ENCODE data around the gene PCBP3.
A peak's percentile ranks its signal among the peaks of the same experiment; 100 is the strongest.
"Not testable (repeated sequence)": the region's sequence is repeated elsewhere in the genome, so short reads cannot be mapped to it uniquely, and the experiment has no call there.

PCBP3 gene

DNA sequence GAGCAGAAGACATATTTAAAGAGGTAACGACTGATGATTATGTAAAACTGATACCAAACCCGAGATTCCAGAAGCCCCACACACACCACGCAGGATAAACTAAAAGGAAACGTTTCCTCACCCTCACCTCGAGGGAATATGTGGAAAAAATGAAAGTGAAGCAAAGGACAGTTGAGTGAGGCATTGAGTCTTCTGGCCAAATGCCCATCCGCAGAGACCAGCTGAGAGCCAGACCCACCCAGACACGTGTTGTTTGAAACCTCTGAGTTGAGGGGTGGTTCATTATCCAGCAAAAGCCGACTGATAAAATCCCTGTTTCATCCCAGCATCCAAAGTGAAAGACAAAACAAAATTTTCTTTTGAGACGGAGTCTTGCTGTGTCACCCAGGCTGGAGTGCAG lies 29.6 kb upstream of the PCBP3 start:
- no peak for DNase-seq

DNA sequence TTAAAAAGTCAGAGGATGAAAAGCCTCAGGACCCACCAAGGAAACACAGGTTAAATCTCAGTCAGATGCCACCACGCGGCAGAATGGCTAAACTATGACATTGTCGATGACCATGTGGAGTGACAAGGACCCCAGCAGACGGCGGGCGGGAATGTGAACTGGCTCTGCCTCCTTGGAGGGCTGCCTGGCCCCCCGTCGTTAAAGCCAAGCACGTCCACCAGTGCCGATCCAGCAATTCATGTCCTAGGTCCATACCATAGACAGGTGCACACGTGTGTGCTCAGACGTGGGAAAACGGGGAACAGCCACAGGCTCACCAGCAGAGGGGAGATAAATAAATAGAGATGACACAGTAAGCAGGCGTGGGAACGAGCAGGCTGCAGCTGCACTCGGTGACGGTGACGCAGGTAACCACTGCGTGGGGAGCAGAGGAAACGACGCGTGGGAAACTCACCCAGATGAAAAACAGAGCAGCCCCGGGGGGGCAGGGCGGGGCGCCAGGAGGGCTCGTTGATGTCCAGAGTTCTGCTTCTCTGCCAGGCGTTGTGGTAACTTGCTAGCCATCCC lies 28.3 kb upstream of the PCBP3 start:
- peak; percentile 84 for DNase-seq

DNA sequence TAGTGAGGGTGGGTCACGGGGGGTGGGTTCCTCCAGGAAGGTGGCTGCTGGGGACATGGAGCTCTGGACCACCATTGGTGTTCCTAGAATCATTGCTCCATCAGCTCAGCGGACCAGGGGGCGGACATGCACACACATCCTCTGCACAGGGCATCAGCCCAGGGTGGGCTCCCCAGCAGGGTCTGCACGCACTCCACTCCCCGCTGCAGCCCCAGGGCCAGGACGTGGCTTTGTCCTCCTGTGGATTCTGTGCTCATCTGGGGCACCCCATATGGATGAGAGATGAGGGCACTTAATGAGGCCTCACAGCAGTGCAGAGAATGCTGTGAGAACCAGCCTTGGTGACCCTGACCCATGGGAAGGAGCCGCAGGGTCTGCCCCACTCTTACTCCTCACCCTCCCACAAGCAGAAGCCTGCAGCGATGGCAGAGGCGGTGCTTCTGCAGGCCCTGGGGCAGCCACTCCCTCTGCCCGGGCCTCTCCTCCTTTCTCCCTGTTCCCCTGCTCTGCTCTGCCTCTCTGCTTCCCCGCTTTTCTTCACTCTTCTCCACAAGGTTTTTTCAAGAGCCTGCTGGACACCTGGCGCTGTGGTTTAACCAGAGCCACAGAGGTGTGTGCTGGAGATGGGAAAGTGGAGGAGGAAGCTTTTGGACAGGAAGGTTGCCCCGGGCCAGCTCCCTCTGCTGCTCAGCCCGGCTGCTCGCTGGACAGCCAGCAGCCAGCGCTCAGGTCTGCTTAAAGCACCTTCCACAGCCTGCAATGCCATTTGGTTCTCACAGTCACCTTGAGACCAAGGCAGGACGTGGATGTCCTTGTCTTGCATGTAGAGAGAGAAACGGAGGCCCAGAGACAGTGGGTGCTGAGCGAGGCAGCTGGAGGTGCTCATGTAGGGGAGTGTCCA lies 26.3 kb upstream of the PCBP3 start:
- DNase-seq, result no peak

DNA sequence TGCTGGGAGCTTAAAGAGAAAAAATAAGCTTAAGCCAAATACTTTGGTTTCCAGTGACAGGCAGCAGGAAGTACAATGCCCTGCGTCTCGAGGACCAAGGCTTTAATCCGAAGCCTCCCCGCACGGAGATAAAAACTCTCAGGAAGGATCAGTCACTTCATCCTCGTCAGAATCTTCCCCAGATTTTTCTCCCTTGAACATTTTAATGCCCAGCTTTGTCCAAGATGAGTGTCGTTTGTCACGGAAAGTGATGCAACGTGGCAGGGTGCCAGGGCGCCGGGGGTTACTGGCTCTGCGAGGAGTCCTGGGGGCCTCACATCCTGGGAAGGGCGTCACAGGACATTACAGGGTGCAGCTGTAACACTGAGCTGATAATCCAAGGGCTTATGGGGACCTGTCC lies 25.2 kb upstream of the PCBP3 start:
- no peak for DNase-seq

DNA sequence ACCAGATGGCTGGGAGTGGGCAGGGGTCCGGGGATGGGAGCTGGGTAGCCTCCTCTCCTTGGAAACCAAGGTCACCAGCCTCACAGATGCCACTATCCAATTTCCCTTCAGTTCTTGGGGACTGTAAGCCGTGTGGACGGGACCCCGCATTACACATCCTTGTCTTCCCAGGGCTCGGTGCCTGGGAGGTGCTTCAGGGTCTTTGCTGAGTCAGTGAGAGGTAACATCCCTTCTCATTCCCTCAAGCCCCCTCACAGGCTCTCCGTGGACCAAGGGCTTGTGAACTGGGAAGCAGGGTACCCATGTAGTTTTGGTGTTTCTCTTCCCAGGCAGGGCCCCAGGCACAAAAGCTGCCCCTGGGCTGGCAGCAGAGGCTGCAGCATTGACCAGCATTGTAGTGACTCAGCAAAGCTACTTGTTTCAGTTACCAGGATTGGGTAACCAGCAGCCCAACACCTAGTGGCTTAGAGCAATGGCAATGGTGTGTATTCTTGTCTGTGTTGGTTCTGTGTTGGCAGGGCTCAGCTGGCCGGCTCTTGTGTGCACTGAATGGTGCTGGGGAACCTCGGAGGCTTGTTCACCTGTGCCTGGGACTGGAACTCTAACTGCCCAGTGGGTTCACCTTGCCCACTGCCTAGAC lies 24.6 kb upstream of the PCBP3 start:
- no peak for DNase-seq

DNA sequence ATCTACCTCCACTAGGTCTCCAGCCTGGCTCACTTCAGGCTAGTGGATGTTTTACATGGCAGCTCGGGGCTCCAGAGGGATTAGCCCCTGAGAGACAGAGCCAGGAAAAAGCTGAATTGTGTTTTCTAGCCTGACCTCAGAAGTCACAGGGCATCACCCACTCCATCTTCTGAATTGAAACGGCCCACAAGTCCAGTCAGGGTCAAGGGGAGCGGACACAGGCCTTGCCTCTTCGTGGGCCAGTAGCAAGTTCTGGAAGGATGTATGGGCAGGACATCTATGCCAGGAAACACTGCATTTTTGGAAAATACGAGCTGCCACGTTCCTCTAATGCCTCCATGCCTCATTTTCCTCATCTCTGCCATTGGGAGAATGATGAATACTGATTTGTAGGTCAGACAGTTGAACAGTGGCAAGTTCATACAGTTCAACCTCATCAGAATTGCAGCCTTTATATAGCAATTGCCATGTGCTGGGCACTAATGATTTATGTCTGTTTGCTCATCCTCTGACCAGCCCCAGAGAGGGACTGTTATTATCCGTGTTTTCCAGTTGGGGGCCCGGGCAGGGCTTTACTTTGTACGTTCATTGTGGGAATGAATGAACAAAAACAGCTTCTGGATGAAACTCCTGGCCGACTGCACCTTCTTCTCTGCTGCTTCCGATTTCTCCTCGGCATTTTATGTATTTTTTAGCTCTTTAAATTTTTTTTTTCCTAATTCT lies 23.2 kb upstream of the PCBP3 start:
- no peak for DNase-seq

DNA sequence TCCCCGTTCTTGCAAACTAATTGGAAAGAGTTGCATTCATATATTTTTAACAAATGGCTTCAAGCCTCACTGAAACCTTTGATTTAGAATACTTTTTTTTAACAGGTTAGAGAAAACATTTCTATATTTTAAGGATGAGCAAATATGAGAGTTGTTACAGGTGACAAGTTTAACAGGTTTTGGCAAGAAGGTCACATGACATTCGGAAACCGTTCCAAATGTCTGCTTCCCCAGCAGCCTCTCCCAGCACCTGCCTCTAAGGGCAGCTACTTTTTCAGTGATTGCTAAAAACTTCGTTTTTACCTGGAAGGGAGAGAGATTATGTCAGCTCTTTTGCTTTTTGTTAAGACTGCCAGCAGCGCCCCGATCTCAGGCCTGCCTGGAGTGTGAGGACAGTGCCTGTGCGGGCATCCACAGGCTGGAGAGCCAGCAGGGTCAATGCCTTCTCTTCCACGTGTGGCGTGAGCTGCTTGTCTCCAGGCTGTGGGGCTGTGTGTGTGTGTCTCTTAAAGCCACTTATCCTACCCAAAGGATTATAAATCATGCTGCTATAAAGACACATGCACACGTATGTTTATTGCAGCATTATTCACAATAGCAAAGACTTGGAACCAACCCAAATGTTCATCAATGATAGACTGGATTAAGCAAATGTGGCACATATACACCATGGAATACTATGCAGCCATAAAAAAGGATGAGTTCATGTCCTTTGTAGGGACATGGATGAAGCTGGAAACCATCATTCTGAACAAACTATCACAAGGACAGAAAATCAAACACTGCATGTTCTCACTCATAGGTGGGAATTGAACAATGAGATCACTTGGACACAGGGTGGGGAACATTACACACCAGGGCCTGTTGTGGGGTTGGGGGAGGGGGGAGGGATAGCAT lies 21.8 kb upstream of the PCBP3 start:
- not testable (repeated sequence) for DNase-seq

DNA sequence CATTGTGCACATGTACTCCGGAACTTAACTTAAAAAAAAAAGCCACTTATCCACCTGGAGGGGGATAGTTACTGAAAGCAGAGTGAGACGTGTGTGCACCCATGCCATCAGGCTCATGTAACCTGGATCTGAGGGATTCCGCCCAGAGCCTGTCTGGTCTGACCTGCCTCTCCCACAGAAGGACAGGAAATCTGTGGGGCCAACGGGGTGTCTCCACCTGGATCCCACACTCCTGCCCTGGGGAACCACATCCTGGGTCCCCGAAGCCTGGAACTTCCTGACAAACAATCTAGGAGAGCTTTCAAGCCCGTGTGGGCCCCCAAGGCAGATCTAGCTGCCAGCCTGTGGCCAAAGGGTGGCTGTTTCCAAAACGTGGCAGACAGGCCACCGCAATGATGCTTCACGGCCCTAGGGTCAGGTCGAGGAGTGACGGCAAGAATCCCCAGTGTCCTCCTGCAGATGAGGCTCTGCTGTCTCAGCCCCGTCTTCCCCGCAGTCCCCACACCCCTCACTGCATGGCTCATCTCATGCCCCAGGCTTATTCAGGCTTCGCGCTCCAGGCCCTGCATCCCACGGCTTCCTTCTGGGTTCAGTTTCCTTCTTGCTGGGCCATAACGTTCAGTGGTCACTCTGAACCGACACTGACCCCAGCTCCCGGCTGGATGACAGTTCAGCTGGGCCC lies 21.0 kb upstream of the PCBP3 start:
- DNase-seq, result no peak

DNA sequence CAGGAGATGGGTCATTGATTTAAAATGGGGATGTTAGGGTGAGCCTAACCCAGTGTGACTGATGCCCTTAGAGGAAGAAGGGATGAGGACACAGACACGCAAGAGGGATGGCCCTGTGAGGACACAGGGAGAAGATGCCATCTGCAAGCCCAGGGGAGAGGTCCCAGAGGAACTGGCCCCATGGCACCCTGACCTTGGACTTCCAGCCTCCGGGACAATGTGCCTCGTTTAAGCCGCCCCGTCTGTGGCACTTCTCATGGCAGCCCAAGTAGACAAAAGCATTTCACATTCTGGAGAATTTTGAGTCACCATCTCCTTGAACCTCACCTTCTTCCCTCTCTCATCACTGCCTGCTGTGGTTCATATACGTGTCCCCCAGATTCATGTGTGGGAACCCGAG lies 20.1 kb upstream of the PCBP3 start:
- DNase-seq, result no peak

DNA sequence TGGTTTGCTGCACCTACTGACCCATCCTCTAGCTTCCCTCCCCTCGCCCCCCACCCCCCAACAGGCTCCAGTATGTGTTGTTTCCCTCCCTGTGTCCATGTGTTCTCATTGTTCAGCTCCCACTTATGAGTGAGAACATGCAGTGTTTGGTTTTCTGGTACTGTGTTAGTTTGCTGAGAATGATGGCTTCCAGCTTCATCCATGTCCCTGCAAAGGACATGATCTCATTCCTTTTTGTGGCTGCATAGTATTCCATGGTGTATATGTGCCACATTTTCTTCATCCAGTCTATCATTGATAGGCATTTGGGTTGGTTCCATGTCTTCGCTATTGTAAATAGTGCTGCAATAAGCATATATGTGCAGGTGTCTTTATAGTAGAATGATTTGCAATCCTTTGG lies 17.4 kb upstream of the PCBP3 start:
- DNase-seq, result not testable (repeated sequence)

DNA sequence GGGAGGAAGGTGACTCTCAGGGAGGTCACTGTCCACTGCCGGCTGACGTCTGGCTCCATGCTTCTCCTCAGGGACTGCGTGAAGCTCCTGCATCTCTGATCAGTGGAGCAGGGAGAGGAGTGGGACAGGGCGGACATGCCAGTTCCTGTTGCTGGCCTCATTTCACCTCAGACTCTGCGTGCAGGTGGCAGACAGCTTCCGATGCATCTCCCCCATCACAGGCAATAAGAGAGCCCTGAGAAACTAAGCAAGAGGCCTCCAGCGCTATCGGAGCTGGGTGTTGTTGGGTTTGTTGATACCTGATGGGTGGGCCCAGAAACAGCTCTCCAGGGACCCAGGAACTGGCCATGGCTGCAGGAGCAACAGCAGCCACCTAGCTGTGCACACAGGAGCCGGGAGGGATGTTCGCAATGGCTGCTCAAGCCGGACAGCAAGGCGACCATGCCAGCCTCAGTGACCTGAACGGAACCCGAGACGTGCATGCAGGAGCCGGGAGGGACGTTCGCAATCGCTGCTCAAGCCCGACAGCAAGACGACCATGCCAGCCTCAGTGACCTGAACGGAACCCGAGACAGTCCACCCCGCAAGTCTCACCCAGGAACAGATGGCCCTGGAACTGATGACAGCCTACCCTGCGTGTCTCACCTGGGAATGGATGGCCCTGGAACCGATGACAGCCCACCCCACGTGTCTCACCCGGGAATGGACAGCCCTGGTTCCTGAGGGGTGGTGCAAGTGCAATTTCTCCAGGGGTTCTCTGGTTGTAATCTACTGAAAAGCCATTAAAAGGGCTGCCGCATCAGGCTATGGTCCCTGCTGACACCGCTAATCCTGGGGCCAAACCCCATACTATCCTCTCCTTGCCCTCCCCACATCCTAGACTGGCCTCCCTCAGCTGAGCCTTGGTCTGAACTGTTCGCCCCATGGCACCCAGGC lies 14.2 kb upstream of the PCBP3 start:
- DNase-seq, result no peak

DNA sequence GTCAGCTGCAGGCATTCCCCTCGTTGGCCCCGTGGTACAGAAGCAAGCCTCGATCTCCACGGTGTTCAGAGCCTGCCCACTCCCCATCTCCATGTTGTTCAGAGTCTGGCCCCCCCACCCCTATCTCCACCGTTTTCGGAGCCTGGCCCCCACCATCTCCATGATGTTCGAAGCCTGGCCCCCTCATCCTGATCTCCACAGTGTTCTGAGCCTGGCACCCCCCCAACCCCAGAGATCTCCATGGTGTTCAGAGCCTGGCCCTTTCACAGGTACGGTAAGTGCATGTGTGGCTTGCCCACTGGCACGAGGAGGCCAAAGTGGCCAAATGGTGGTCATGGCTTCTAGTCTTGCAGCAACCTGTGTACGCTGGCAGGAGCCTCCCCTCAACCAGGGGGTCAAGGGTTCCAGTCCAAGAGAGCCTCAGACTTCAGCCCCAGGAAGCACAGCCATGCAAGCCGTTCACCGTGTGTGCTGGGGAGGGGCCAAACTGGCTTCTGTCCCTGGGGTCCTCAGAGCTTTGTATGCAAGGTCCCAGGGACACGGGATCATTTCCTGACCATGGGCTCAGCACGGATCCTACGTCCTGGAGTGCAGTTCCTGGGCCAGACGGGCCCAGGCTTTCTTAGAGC lies 13.3 kb upstream of the PCBP3 start:
- DNase-seq, result no peak

DNA sequence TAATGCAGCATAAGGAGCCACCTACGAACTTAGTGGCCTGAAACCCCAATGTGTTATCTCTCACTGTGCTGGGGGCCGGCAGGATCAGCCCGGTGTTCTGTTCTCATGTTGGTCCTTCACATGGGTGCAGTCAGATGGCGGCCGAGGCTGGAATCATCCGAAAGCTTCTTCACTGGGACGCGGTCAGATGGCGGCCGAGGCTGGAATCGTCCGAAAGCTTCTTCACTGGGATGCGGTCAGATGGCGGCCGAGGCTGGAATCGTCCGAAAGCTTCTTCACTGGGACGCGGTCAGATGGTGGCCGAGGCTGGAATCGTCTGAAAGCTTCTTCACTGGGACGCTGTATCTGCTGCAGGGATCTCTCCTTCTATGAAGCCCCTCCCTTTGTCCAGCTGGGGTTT lies 12.6 kb upstream of the PCBP3 start:
- DNase-seq, result no peak

DNA sequence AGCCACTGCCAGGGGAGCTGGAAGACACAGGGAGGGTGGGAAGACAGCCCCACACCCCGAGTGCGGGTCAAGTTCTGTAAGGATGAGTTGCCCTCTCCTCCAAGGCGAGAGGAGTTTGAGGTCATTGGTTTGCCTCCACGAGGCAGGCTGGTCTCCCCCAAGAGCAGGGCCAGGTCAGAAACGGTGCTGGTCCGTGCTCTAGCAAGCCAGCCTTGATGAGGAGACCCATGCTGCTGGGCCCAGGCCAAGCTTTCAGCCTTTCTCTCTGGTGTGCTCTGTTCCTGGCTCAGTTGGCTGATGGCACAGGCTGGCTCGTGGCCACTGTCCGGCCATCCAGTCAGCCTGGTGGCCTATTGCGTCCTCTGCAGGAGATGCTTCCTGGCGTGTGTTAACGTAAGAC lies 12.0 kb upstream of the PCBP3 start:
- DNase-seq, result no peak

DNA sequence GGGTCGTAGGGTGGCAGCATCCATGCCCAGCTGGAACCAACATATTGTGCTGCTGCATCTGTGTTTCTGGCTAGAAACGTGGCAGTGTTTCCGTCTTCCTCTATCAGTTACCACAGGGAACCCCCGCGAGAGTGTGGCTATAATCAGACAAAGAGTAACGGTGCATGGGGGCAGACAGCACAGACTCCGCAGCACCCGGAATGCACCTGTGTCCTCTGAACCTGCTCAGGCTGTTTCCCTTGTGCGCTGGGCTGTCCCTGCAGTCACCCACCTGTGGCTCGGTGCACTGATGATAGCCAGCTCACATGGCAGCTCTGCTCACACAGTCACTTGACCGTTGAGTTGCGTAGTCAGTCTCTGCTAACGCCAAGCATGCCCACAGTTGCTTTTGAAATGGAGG lies 11.4 kb upstream of the PCBP3 start:
- DNase-seq, result no peak

DNA sequence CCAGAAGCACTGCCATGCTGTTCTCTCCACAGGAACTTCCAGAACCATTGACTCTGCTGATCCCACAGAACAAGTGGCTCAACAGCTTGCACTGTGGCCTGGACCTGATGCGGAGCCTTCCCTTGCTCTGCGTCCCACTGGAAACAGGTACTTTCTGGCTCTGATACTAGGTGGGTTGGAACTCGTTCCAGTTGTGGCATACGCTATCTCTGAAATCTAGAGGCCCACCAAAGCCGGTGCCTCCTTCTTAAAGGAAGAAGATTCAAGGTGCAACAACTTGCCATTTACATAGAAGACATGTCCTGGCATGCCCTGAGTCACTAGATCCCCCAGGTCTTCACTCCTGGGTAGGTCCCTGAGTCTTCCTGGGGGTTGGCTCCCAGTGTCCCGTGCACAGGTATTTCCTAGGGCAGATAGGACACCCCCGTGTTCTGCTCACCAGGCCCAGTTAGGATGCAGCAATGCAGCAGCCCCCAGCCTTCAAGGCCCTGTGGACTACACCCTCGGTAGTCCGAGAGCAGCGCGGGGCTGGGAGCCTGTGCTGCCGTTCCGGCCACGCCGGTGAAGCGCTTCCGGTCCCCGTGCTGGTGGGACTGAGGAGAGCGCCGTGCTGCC lies 10.8 kb upstream of the PCBP3 start:
- DNase-seq, result no peak

DNA sequence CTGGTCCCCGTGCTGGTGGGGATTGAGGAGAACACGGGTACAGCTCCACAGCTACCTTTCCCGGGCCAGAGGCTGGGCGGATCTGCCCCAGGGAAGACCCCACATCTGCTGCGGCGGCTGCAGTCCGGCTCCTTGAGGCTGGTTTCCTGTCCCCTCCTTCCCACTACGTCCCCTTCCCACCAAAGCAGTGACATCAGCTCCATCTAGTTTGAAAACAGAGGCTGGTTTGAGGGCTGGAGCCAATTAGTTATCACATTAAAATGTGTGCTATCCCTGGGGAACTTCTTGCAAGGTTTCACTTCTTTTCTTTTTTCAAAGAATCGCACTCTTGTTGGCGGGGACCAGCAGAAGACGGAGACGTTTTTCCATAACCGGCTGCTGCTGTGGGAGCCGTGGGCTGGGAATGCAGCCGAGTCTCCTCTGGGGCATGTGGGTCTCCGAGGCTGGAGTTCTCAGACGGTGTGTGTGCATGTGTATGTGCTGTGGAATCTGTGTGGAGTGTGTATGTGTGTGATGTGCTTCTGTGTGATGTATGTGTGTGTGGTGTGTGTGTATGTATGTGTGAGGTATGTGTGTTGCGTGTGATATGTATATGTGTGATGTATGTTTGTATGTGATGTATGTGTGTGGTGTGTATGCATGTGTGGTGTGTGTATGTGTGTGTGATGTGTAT lies 8.9 kb upstream of the PCBP3 start:
- DNase-seq, result no peak

DNA sequence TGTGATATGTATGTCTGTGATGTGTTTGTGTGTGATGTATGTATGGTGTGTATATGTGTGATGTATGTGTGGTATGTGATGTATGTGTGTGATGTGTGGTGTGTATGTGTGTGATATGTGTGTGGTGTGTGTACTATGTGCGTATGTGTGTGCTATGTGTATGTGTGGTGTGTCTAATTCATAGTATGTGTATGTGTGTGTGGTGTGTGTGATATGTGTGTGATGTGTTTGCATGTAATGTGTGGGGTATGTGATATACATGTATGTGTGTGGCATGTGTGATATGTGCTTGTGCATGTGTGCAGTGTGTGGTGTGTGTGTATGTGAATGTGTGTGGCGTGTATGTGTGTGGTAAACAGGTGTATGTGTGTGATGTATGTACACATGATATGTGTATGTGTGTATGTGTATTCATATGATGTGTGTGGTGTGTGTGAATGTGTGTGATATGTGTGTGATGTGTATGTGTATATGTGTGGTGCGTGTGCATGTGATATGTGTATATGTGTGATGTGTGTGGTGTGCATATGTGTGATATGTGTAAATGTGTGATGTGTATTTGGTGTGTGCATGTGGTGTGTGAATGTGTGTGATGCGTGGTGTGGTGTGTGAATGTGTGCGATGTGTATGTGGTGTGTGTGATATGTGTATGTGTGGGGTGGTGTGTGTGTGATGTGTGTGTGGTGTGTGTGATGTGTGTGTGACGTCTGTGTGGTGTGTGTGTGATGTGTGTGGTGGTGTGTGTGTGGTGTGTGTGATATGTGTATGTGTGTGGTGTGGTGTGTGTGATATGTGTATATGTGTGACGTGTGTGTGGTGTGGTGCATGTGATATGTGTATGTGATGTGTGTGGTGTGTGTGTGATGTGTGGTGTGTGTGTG lies 8.0 kb upstream of the PCBP3 start:
- DNase-seq, result no peak

Measured in T-helper 9 cell (primary cell).